PC-9 (cell line): Measurements from ENCODE around the gene FNBP1L. TPM values are rescaled to one million over a fixed set of nuclear protein-coding genes. Genes with fewer than 3 reads are reported as not detected.
"Not testable (repeated sequence)": the region's sequence is repeated elsewhere in the genome, so short reads cannot be mapped to it uniquely, and the experiment has no call there.

ENCODE experiments used
- BruUV-seq: library from RNA; stranded (reverse); fragments of 400-500 nt; replicated peaks from 2 replicates; lab custom pipeline; 2021; lab: Mats Ljungman, UMichigan
- CTCF ChIA-PET: fragments of 300-600 bp; sonication (Branson Sonifier 250); formaldehyde crosslinking; loops from one replicate; lab custom pipeline; 2022; ENCODE audit warnings: antibody characterized with exemption; lab: Charles Lee
- POLR2A ChIA-PET: fragments of 300-600 bp; sonication (Branson Sonifier 250); formaldehyde crosslinking; loops from one replicate; lab custom pipeline; 2022; ENCODE audit warnings: antibody characterized with exemption; ENCODE audit not compliant: unreplicated experiment; lab: Charles Lee
- DNase-seq, 2 experiments: peaks; one replicate each; pipeline versions ENCODE4 v3.0.0 to v3.0.0-alpha.2; 2015 to 2022; ENCODE audit warnings: mixed read lengths in 1 of 2
- H2AFZ ChIP-seq: fragments of 200-600 bp; sonication (generic); 2 replicates; pipeline ENCODE4 v1.8.1; 2017; ENCODE audit warnings: antibody characterized with exemption
- H3F3A ChIP-seq: fragments of 200-600 bp; sonication (generic); 2 replicates; pipeline ENCODE4 v1.8.1; 2017; ENCODE audit warnings: antibody characterized with exemption, mild to moderate bottlenecking, low read depth; ENCODE audit not compliant: insufficient read depth
- H3K27ac ChIP-seq: fragments of 200-600 bp; sonication (generic); 2 replicates; pipeline ENCODE4 v1.6.1; 2016; ENCODE audit warnings: mixed run types
- H3K27me3 ChIP-seq: fragments of 200-600 bp; sonication (generic); 2 replicates; pipeline ENCODE4 v1.6.1; 2016; ENCODE audit warnings: low read depth, mixed run types; ENCODE audit not compliant: insufficient read depth
- H3K36me3 ChIP-seq: fragments of 200-600 bp; sonication (generic); 2 replicates; pipeline ENCODE4 v1.6.1; 2016; ENCODE audit warnings: low read depth, mixed run types
- H3K4me1 ChIP-seq: fragments of 200-600 bp; sonication (generic); replicated peaks from 2 replicates; pipeline ENCODE4 v1.6.1; 2016; ENCODE audit warnings: mixed run types; ENCODE audit not compliant: insufficient read depth
- H3K4me2 ChIP-seq: fragments of 200-600 bp; sonication (generic); 2 replicates; pipeline ENCODE4 v1.6.1; 2017; ENCODE audit warnings: mixed run types
- H3K4me3 ChIP-seq: fragments of 200-600 bp; sonication (generic); 2 replicates; pipeline ENCODE4 v1.6.1; 2016; ENCODE audit warnings: mixed run types
- H3K79me2 ChIP-seq: fragments of 200-600 bp; sonication (generic); 2 replicates; pipeline ENCODE4 v1.6.1; 2017; ENCODE audit warnings: low read depth, mixed run types
- H3K9me2 ChIP-seq: fragments of 200-600 bp; sonication (generic); 2 replicates; pipeline ENCODE4 v1.8.1; 2017; ENCODE audit warnings: mild to moderate bottlenecking; ENCODE audit not compliant: insufficient read depth
- H3K9me3 ChIP-seq: fragments of 200-600 bp; sonication (generic); 2 replicates; pipeline ENCODE4 v1.8.1; 2016; ENCODE audit warnings: low read depth; ENCODE audit not compliant: insufficient read depth
- H4K20me1 ChIP-seq: fragments of 200-600 bp; sonication (generic); 2 replicates; pipeline ENCODE4 v1.8.1; 2017; ENCODE audit not compliant: insufficient read depth
- EZH2 ChIP-seq: fragments of 200-600 bp; sonication (generic); IDR thresholded peaks from 2 replicates; pipeline ENCODE4 v1.8.0; 2017; ENCODE audit warnings: antibody characterized with exemption, low read depth
- intact Hi-C: fragments of 100-400 bp; cut with micrococcal nuclease; formaldehyde crosslinking; loops from one replicate; pipeline ENCODE4 v1.10.0; 2022; ENCODE audit not compliant: unreplicated experiment
- total RNA-seq: library from RNA; stranded (reverse); gene quantifications from 2 replicates; pipeline ENCODE4 v1.2.3, GENCODE V29; 2021
- TF ChIP-seq, protein P1 (sequence below): fragments of 200-600 bp; sonication (generic); conservative IDR thresholded peaks from 2 replicates; pipeline ENCODE4 v1.6.1; 2017; ENCODE audit warnings: mixed run types, antibody characterized with exemption, mild to moderate bottlenecking, moderate library complexity

The FNBP1L gene
- total RNA-seq, 1 experiment from 2014 or later: 34.3 TPM

DNA sequence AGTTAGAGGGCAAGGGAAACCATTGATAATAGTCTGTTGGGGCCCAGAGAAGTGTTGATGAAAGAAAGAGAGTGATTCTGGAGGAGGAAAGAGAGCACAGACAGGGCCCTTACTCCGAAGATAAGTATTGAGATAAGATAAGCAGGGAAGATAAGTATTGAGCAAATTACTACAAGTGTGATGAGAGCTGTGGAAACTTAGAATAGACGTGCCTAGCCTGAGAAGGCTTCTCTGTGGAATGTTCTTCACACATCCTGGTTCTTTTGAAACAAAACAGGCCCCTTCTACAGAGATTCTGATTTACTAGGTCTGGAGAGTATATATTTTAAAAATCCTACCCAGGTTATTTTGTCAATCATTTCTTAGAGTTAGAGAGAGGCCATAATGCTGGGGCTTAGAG lies 26.4 kb downstream of the FNBP1L start:
- Histone ChIP-seq H3K4me2 (no peak overlapping the region), H3F3A (no peaks in the 10 kb centered on the region), H3K9me2 (0 out of 2 replicates have a peak, but pooled peaks cover 3% of the 10 kb centered on the region), H3K36me3 (no peaks in the 10 kb centered on the region), H3K27me3 (no peaks in the 10 kb centered on the region), H3K79me2 (peaks cover 86% of the 10 kb centered on the region), H2AFZ (no peak overlapping the region), H3K9me3 (peaks cover 16% of the 10 kb centered on the region; the same call in 1 of the 2 replicates), H3K4me1 (no peaks in the 10 kb centered on the region), H4K20me1 (peaks cover 12% of the 10 kb centered on the region), H3K4me3 (no peak overlapping the region), H3K27ac (no peak overlapping the region)
- ChIA-PET CTCF (no interaction called here), POLR2A (no interaction called here)
- DNase-seq: no peak
- TF ChIP-seq EZH2: no peak
- TF ChIP-seq, protein P1, sequence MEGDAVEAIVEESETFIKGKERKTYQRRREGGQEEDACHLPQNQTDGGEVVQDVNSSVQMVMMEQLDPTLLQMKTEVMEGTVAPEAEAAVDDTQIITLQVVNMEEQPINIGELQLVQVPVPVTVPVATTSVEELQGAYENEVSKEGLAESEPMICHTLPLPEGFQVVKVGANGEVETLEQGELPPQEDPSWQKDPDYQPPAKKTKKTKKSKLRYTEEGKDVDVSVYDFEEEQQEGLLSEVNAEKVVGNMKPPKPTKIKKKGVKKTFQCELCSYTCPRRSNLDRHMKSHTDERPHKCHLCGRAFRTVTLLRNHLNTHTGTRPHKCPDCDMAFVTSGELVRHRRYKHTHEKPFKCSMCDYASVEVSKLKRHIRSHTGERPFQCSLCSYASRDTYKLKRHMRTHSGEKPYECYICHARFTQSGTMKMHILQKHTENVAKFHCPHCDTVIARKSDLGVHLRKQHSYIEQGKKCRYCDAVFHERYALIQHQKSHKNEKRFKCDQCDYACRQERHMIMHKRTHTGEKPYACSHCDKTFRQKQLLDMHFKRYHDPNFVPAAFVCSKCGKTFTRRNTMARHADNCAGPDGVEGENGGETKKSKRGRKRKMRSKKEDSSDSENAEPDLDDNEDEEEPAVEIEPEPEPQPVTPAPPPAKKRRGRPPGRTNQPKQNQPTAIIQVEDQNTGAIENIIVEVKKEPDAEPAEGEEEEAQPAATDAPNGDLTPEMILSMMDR: no peak
- intact Hi-C loops: no loop called here
- no TSS peak for BruUV-seq

DNA sequence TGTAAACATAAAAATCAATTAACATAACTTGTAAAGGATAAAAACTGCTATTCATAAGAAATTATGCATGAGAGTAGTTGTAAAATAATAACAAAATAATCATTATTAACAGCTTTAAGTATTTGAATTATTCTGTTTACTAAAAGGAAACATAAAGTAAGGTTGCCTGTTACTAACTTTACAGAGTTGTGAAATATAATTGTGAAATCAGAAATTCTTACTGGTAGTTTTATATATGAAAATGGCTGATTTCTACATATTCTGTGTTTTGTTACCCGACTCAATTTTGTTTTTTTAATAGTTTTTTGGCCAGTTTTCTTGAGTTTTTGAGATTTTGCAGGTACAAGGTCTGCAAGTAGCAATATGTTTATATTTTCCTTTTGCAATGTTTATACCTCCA lies 27.8 kb downstream of the FNBP1L start:
- DNase-seq: no peak
- Histone ChIP-seq H3K4me2 (no peak overlapping the region), H3K79me2 (peaks cover 77% of the 10 kb centered on the region), H3K9me2 (0 out of 2 replicates have a peak, but pooled peaks cover 3% of the 10 kb centered on the region), H3K4me3 (no peak overlapping the region), H2AFZ (no peak overlapping the region), H3K9me3 (peaks cover 23% of the 10 kb centered on the region; the same call in 1 of the 2 replicates), H4K20me1 (peaks cover 11% of the 10 kb centered on the region), H3K27me3 (no peaks in the 10 kb centered on the region), H3K36me3 (no peaks in the 10 kb centered on the region), H3K27ac (no peak overlapping the region), H3F3A (no peaks in the 10 kb centered on the region), H3K4me1 (no peaks in the 10 kb centered on the region)
- CTCF ChIA-PET: no interaction called here
- POLR2A ChIA-PET: interaction anchor here (0.6 kb wide), 1 partner anchor 173 kb away, joined by 10 read pairs; no protein-coding TSS in a partner anchor
- TF ChIP-seq, protein P1: no peak
- TF ChIP-seq EZH2: no peak
- intact Hi-C loops: no loop called here
- BruUV-seq: no TSS peak

DNA sequence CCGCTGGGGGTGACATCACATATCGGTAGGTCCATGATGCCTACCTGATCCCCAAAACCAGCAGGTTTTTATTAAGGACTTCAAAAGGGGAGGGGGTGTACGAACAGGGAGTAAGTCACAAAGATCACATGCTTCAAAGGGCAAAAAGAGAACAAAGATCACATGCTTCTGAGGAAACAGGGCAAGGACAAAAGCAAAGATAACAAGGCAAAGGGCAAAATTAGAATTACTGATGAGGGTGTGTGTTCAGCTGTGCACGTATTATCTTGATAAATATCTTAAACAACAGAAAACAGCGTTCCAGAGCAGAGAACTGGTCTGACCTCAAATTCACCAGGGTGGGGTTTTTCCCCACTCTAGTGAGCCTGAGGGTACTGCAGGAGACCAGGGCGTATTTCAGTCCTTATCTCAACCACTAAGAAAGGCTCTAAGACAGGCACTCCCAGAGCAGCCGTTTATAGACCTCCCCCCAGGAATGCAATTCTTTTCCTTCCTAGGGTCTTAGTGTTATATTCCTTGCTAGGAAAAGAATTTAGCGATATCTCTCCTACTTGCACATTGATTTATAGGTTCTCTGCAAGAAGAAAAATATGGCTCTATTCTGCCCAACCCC lies 31.3 kb downstream of the FNBP1L start:
- H3K27me3 ChIP-seq, H3K27ac ChIP-seq, BruUV-seq, H3K36me3 ChIP-seq, H3K4me2 ChIP-seq, H4K20me1 ChIP-seq, DNase-seq, H2AFZ ChIP-seq, intact Hi-C loops, H3K9me2 ChIP-seq, H3F3A ChIP-seq, POLR2A ChIA-PET, H3K4me1 ChIP-seq, H3K4me3 ChIP-seq, CTCF ChIA-PET: not testable (repeated sequence)
- Histone ChIP-seq H3K79me2 (peaks cover 64% of the 10 kb centered on the region), H3K9me3 (peaks cover 23% of the 10 kb centered on the region; the same call in 1 of the 2 replicates)

DNA sequence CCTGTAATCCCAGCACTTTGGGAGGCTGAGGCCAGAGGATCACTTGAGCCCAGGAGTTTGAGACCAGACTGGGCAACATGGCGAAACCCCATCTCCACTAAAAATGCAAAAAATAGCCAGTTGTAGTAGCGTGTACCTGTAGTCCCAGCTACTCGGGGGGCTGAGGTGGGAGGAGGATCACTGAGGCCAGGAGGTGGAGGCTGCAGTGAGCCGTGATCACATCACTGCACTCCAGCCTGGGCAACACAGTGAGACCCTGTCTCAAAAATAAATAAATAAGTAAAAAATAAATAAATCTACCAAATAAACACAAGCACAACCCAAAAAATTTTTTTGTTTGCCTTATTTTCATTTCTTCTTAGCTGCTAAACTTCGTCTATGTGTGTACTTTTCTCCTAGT lies 34.0 kb downstream of the FNBP1L start:
- H3K9me2 ChIP-seq, H3K27me3 ChIP-seq, POLR2A ChIA-PET, intact Hi-C loops, H3K4me3 ChIP-seq, H3K4me2 ChIP-seq, H3K4me1 ChIP-seq, H3K36me3 ChIP-seq, DNase-seq, H3K27ac ChIP-seq, BruUV-seq, H3F3A ChIP-seq, H2AFZ ChIP-seq: not testable (repeated sequence)
- Histone ChIP-seq H3K9me3 (peaks cover 23% of the 10 kb centered on the region; the same call in 1 of the 2 replicates), H3K79me2 (peaks cover 60% of the 10 kb centered on the region), H4K20me1 (0 out of 2 replicates have a peak, but pooled peaks cover 11% of the 10 kb centered on the region)
- CTCF ChIA-PET: interaction anchor here (0.6 kb wide), 1 partner anchor 55 kb away, joined by 3 read pairs; no protein-coding TSS in a partner anchor
